GM12865 (cell line): ENCODE results near the gene FFAR3.

Experiments
- DNase-seq: peaks from one replicate; pipeline ENCODE4 v3.0.0; 2010; ENCODE audit warnings: low read depth
- H3K4me3 ChIP-seq: 2 replicates; pipeline ENCODE4 v1.5.1; 2011; ENCODE audit warnings: mild to moderate bottlenecking, low read depth, low read length, control low read depth
- CTCF ChIP-seq: IDR thresholded peaks from 2 replicates; pipeline ENCODE4 v1.5.1; 2011; ENCODE audit warnings: low read length, control low read depth, low read depth, inconsistent platforms; ENCODE audit not compliant: insufficient read depth; ENCODE audit errors: missing control alignments

Gene FFAR3

DNA sequence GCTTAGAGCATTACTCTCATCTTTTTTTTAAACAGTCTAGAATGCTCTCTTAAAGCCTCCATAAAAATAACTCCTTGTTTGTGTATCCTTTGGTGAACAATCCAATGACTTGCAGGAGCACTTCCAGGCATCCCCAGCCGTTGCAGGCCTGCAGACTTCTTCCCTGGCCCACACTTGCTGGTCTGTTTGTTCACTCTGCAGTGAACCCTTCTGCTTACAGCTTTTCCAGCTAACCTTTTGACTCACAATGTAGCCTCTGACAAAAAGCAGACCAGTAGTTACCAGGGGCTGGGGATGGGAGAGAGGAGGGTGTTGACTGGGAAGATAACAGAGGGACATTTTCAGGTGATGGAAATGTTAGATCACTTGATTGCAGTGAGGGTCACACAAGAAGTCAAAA is 21.7 kb downstream of the FFAR3 start:
- no peak overlapping the region for H3K4me3 ChIP-seq
- no peak for DNase-seq
- TF ChIP-seq CTCF: no peak

DNA sequence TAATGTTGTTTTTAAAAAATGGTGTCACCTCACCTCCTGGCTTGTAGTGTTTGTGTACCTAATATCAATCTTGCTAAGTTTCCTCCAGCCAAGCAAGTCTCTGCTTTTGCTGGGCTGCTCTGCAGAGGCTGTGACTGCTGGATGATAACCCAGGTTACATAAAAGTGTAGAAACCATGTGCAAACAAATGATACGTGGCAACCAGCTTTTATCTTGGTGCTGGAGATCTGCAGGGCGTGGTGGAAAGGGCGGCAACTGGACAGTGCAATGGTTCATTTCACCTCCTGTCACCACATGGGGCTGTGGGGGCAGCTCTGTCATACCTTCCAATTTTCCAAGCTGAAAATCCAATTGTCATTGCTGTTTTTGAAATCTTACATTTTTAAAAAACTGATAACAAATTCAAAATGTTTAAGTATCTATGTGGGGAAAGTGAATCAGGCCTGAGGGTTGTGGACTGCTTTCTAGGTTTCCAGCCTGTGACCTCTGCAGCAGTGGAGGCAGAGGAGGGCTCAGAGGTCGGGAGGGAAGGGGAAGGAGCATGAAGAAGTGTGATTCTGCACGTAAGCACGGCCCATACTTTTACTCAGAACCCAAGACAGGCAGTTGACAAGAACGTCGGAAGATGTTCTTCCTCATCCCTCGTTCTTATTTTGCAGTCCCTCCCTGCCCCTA is 22.3 kb downstream of the FFAR3 start:
- TF ChIP-seq CTCF: no peak
- no peak overlapping the region for H3K4me3 ChIP-seq
- DNase-seq: no peak

GRCh38 chr19:35381318-35381717 is 23.1 kb downstream of the FFAR3 start:
- H3K4me3 ChIP-seq: no peak overlapping the region
- DNase-seq: no peak
- TF ChIP-seq CTCF: no peak

DNA sequence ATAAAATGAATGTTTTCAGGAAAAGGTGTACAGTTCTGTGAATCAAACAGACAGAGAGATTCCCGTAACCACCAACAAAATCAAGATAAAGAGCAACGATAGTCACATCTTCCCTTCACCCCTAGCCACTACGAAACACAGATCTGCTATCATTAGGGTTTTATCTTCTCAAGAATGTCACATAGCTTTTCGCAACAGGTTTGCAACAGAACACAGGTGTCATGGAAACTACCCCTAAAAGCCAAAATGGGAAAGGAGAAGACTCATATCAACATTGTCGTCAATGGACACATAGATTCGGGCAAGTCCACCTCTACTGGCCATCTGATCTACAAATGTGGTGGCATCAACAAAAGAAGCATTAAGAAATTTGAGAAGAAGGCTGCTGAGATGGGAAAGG is 23.7 kb downstream of the FFAR3 start:
- H3K4me3 ChIP-seq: no peak overlapping the region
- no peak for TF ChIP-seq CTCF

GRCh38 chr19:35383536-35383935 is 25.3 kb downstream of the FFAR3 start:
- H3K4me3 ChIP-seq: no peak overlapping the region
- TF ChIP-seq CTCF: no peak
- no peak for DNase-seq

More for the DNA sequence above, 23.7 kb downstream of the FFAR3 start:
- DNase-seq: no peak

DNA sequence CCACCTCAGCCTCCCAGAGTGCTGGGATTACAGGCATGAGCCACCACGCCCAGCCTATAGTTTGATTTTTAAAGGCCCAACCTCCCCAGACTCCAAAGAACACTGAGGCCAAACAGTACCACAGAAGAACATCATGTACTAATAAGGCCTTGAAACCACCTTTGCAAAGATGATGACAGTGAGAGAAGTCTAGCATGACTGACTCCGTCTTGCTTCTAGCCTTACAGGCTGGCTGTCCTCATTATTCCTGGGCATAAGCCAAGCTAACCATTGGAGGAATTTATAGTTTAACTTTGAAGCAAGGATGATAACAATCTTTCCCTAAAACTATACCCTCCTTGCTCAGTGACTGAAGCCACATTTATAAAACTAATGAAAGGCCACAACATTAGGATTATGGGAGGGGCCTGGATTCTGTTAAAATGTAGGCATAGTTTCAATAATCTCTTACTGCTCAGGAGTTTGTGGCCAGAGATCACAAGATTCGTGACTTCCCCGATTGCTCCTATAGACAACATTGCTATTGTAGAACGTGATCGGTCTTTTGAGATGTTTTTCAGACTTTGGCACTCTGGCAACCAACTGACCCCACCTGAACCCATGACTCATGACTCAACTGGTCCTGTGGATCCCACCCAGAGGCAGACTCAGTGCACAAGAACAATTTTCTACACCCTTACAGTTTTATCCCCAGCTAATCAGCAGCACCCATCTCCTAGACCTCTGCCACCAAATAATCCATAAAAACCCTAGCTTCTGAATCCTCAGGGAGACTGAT is 30.2 kb downstream of the FFAR3 start:
- no peak overlapping the region for H3K4me3 ChIP-seq
- no peak for TF ChIP-seq CTCF
- DNase-seq: no peak
